Right lobe of liver (tissue), 6 donors: ENCODE results near the gene PNKD. TPM values are rescaled to one million over a fixed set of nuclear protein-coding genes. Genes with fewer than 3 reads are reported as not detected.

Experiments
- ATAC-seq, 4 donors: fragments of 200-7000 bp; cut with Tn5 transposase; one replicate each; pipeline ENCODE4 v1.9.1; 2020; ENCODE audit warnings: mild to moderate bottlenecking in 4 of 4, moderate library complexity in 4 of 4
- DNase-seq, 3 donors: peaks; one replicate each; pipeline ENCODE4 v3.0.0-alpha.2; 2020
- H3K27ac ChIP-seq, 3 donors: fragments of 200-600 bp; one replicate each; pipeline ENCODE4 v1.8.0; 2022
- H3K27me3 ChIP-seq, 2 donors: fragments of 200-600 bp; one replicate each; pipeline ENCODE4 v1.8.0; 2022
- H3K36me3 ChIP-seq, 4 donors: fragments of 200-600 bp; sonication (generic) in 1 of 4; one replicate each; pipeline versions ENCODE4 v1.5.1 to v1.8.0; 2017 to 2022; ENCODE audit warnings: control low read depth in 1 of 4
- H3K4me1 ChIP-seq, 4 donors: fragments of 200-600 bp; sonication (generic) in 1 of 4; one replicate each; pipeline versions ENCODE4 v1.5.1 to v1.8.0; 2017 to 2022; ENCODE audit warnings: control low read depth in 1 of 4
- H3K4me3 ChIP-seq, 3 donors: fragments of 200-600 bp; one replicate each; pipeline ENCODE4 v1.8.0; 2022
- H3K9me3 ChIP-seq, 4 donors: fragments of 200-600 bp; sonication (generic) in 1 of 4; one replicate each; pipeline versions ENCODE4 v1.5.1 to v1.8.0; 2017 to 2022; ENCODE audit warnings: control low read depth in 1 of 4
- CTCF ChIP-seq, 4 donors: fragments of 200-600 bp in 3 of 4; fragments of 450-650 bp in 1 of 4; IDR thresholded peaks; one replicate each; pipeline versions ENCODE4 v1.5.1 to v1.8.0; 2016 to 2022; ENCODE audit warnings: antibody characterized with exemption in 4 of 4, mild to moderate bottlenecking in 2 of 4
- POLR2A ChIP-seq: fragments of 450-650 bp; IDR thresholded peaks from one replicate; pipeline ENCODE4 v1.6.1; 2017; ENCODE audit warnings: antibody characterized with exemption, mild to moderate bottlenecking
- WGBS: methylation state at CpG from one replicate; pipeline ENCODE4 v1.1.6; 2018; ENCODE audit warnings: low coverage, low lambda C conversion rate; ENCODE audit not compliant: insufficient coverage; ENCODE audit errors: missing lambda C conversion rate; 5-methylcytosine and 5-hydroxymethylcytosine counted together
- intact Hi-C, 2 donors: fragments of 100-400 bp; cut with DNase I; formaldehyde crosslinking; loops; one replicate each; pipeline versions ENCODE4 v1.11.2 to v1.14.1; 2022
- total RNA-seq, 6 experiments: library from RNA; depleted of rRNA in 2 of 6; stranded (reverse); fragments of >200 nt in 2 of 6; fragmentation: NEBNext Ultra II Directional in 3 of 6; extraction: Animal tissue kit (Norgen Biotek cat#: 25700) in 3 of 6; gene quantifications; one replicate each; pipeline versions ENCODE4 v1.1.0 to v1.2.4, GENCODE V29; 2016 to 2023
- donor health status: DM: no; HTN: yes; CAD: no.
- donor health status: DM: no; HTN: no; CAD: no.
- donor health status: DM: no; HTN: no; CAD: no.
- donor health status: DM: no; HTN: yes; CAD: no.
- donor health status: DM: no; HTN: yes; CAD: no.

Gene PNKD
- total RNA-seq, 6 experiments from 2014 or later = 78.5 to 137 (median 115) TPM

GRCh38 chr2:218285604-218286003, 15.3 kb downstream of the PNKD start:
- ATAC-seq (peak; percentile 51 to 77 (median 73)), DNase-seq (peak; percentile 79 to 94 (median 90))
- H3K4me3 ChIP-seq = no peak overlapping the region
- 20% methylated on average over 2 of the region's 6 CpGs for WGBS
- peaks cover 0 to 18% (median 8%) of the 10 kb centered on the region in 4 donors for H3K36me3 ChIP-seq
- no peaks in the 10 kb centered on the region for H3K9me3 ChIP-seq
- H3K27ac ChIP-seq = peak overlapping the region; percentile 60 to 99 (median 83)
- H3K4me1 ChIP-seq = peaks cover 2 to 94% (median 57%) of the 10 kb centered on the region in 4 donors
- no peaks in the 10 kb centered on the region for H3K27me3 ChIP-seq
- intact Hi-C loops = no loop called here
- TF ChIP-seq CTCF (IDR thresholded peaks at IDR 0.05) (no peak), POLR2A (no peak)

DNA sequence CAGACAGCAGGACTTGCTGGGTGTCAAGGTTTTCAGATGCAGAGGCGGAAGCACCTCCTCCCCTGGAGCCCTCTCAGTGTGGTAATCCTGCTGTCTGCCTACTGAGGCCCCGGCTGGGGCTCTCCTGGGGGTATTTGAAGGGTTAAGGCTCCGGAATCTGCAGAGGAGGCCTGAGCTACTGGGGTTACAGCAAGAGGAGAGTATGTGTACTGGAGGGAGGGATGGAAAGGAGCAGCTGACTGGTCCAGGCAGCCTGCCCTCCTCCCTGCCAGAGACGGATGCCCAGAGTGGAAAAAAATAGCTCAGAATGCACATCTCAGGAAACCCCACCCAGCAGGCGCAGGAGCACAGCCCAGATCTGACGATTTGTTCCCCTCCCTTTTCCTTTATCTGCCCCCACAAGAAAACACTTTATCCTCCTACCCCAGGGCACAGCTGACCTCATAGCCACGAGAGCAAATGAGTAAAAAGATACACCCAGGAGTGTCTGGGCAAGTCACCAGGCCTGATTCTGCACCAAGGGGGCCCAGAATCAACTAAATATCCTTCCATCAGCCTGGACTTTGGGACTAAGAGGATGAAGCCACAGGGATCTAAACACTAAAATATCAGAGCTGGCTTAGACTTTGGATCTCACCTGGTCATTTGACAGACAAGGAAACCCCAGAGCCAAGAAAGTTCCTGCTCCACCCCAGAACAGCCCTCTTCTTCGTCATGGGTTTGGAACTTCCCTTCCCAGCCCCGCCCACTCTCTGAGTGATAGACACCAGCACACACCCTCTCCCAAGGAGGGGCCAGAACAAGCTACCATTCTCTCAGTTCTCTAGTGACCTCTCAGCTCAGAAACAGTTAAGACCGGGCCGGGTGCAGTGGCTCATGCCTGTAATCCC, 16.5 kb downstream of the PNKD start:
- TF ChIP-seq CTCF (IDR thresholded peaks at IDR 0.05) = no peak
- TF ChIP-seq POLR2A = no peak
- Histone ChIP-seq H3K27ac (peak overlapping the region; percentile 60 to 99 (median 83)), H3K4me3 (peak overlapping the region in 1 of 3 donors; percentile 10), H3K9me3 (no peaks in the 10 kb centered on the region), H3K4me1 (peaks cover 2 to 97% (median 57%) of the 10 kb centered on the region in 4 donors), H3K27me3 (no peaks in the 10 kb centered on the region), H3K36me3 (peaks cover 0 to 7% (median under 1%) of the 10 kb centered on the region in 4 donors)
- peak; percentile 83 to 89 (median 86) for DNase-seq
- intact Hi-C loops = no loop called here
- ATAC-seq = peak; percentile 42 to 66 (median 56)
- WGBS = 5% methylated on average over 10 of the region's 11 CpGs

DNA sequence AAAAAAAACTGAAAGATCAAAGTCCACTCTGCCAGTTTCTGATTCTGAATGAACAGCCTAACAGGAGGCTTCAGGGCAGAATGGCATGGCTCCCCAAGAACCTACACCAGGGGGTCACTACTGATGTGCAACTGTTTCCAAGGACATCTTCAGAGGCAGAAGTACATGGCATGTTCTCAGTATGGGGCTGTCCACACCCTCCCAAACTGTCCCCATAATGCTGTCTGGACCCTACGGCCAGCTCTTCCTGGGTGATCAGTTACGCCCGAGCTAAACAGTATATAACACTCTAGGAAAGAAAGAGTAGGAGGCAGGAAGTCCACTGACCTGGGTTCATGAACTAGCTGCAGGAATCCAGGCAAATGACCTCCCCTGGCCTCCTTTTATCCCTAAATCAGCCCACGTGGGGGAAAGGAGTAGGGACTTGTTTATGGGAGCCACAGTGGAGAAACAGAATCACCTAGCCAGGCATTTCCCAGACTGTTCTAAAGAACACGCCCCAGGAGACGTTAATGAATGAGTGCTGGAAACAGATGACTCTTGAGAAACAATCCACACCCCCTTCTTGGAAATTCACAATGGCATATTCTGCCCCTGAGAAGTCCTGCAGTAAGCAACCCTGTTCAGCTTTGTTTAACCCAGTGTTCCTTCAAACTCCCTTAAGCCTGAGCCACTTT, 19.5 kb downstream of the PNKD start:
- Histone ChIP-seq H3K27me3 (no peaks in the 10 kb centered on the region), H3K36me3 (no peaks in the 10 kb centered on the region), H3K27ac (peak overlapping the region; percentile 95 to 100 (median 99)), H3K9me3 (no peaks in the 10 kb centered on the region), H3K4me3 (peak overlapping the region; percentile 67 to 96 (median 85)), H3K4me1 (peaks cover 2 to 87% (median 48%) of the 10 kb centered on the region in 4 donors)
- ATAC-seq (peak; percentile 3 to 19 (median 6)), DNase-seq (no peak)
- TF ChIP-seq POLR2A (peak; percentile 44), CTCF (IDR thresholded peaks at IDR 0.05) (no peak)
- WGBS = 6% methylated on average over 6 of the region's 6 CpGs
- intact Hi-C loops = no loop called here

GRCh38 chr2:218290316-218291261, 20.3 kb downstream of the PNKD start:
- ATAC-seq (no peak), DNase-seq (no peak)
- intact Hi-C loops = no loop called here
- H3K4me3 ChIP-seq = peak overlapping the region; percentile 67 to 96 (median 85)
- 22% methylated on average over 10 of the region's 12 CpGs for WGBS
- H3K9me3 ChIP-seq = no peaks in the 10 kb centered on the region
- TF ChIP-seq CTCF (IDR thresholded peaks at IDR 0.05) (no peak), POLR2A (no peak)
- H3K27me3 ChIP-seq = no peaks in the 10 kb centered on the region
- H3K27ac ChIP-seq = peak overlapping the region; percentile 95 to 100 (median 99)
- peaks cover 0 to 79% (median 46%) of the 10 kb centered on the region in 4 donors for H3K4me1 ChIP-seq
- H3K36me3 ChIP-seq = no peaks in the 10 kb centered on the region
